Testis (tissue), 2 donors: ENCODE measurements around the gene STAC3.

Experiments
- CTCF ChIP-seq, 3 experiments: fragments of 450-650 bp in 2 of 3; fragments of 200-600 bp in 1 of 3; sonication (generic) in 1 of 3; IDR thresholded peaks; one replicate each; pipeline ENCODE4 v1.5.1; 2016 to 2019; ENCODE audit warnings: antibody characterized with exemption in 3 of 3, mild to moderate bottlenecking in 2 of 3, moderate library complexity in 1 of 3
- POLR2A ChIP-seq: fragments of 450-650 bp; IDR thresholded peaks from one replicate; pipeline ENCODE4 v1.6.1; 2017; ENCODE audit warnings: antibody characterized with exemption, mild to moderate bottlenecking, moderate library complexity

GRCh38 chr12:57196439-57196838, 54.5 kb downstream of the STAC3 start:
- TF ChIP-seq POLR2A: no peak
- TF ChIP-seq CTCF (IDR thresholded peaks at IDR 0.05): no peak
